PC-9 (cell line): ENCODE data around the gene ERC2.

ENCODE experiments used
- EZH2 ChIP-seq: fragments of 200-600 bp; sonication (generic); IDR thresholded peaks from 2 replicates; pipeline ENCODE4 v1.8.0; 2017; ENCODE audit warnings: antibody characterized with exemption, low read depth
- TF ChIP-seq, protein P1 (sequence below): fragments of 200-600 bp; sonication (generic); conservative IDR thresholded peaks from 2 replicates; pipeline ENCODE4 v1.6.1; 2017; ENCODE audit warnings: mixed run types, antibody characterized with exemption, mild to moderate bottlenecking, moderate library complexity

GRCh38 chr3:56347219-56347871 lies 120.9 kb downstream of the ERC2 start:
- TF ChIP-seq, protein P1, sequence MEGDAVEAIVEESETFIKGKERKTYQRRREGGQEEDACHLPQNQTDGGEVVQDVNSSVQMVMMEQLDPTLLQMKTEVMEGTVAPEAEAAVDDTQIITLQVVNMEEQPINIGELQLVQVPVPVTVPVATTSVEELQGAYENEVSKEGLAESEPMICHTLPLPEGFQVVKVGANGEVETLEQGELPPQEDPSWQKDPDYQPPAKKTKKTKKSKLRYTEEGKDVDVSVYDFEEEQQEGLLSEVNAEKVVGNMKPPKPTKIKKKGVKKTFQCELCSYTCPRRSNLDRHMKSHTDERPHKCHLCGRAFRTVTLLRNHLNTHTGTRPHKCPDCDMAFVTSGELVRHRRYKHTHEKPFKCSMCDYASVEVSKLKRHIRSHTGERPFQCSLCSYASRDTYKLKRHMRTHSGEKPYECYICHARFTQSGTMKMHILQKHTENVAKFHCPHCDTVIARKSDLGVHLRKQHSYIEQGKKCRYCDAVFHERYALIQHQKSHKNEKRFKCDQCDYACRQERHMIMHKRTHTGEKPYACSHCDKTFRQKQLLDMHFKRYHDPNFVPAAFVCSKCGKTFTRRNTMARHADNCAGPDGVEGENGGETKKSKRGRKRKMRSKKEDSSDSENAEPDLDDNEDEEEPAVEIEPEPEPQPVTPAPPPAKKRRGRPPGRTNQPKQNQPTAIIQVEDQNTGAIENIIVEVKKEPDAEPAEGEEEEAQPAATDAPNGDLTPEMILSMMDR = no peak
- no peak for TF ChIP-seq EZH2
